Measurements from ENCODE around the gene VENTX.

GRCh38 chr10:133212853-133213494, 24.7 kb upstream of the VENTX start:
- no peak for TF ChIP-seq POLR2A (IDR thresholded peaks at IDR 0.05; ENCODE audit: low read depth, low read length)
- no peak for TF ChIP-seq POLR2AphosphoS5 (IDR thresholded peaks at IDR 0.05; ENCODE audit: low read depth, low read length)
